HepG2 (cell line): ENCODE data around the gene KIAA1755. TPM values are rescaled to one million over a fixed set of nuclear protein-coding genes. Genes with fewer than 3 reads are reported as not detected.

Experiments used
- AHR ChIP-seq: IDR thresholded peaks from 2 replicates; pipeline ENCODE4 v1.6.1; 2018; ENCODE audit warnings: missing genetic modification reagents, missing compliant biosample characterization
- ZFP37 ChIP-seq: sonication (generic); formaldehyde crosslinking; IDR thresholded peaks from 2 replicates; pipeline ENCODE4 v1.4.0; 2020; ENCODE audit warnings: missing genetic modification reagents, borderline replicate concordance
- ZNF331 ChIP-seq: sonication (generic); formaldehyde crosslinking; IDR thresholded peaks from 2 replicates; pipeline ENCODE4 v1.4.0; 2020; ENCODE audit warnings: missing genetic modification reagents
- ZNF432 ChIP-seq: sonication (generic); formaldehyde crosslinking; IDR thresholded peaks from 2 replicates; pipeline ENCODE4 v1.5.0; 2020; ENCODE audit warnings: missing genetic modification reagents, mild to moderate bottlenecking, borderline replicate concordance
- ZNF629 ChIP-seq: sonication (generic); formaldehyde crosslinking; conservative IDR thresholded peaks from 2 replicates; pipeline ENCODE4 v1.5.0; 2020; ENCODE audit warnings: missing genetic modification reagents
- ZSCAN25 ChIP-seq: sonication (generic); formaldehyde crosslinking; IDR thresholded peaks from 2 replicates; pipeline ENCODE4 v1.8.0; 2022; ENCODE audit warnings: mild to moderate bottlenecking, missing genetic modification reagents
- polyA plus RNA-seq, 8 experiments: library from polyadenylated mRNA; depleted of rRNA in 3 of 8; stranded (reverse) in 7 of 8; unstranded in 1 of 8; fragments of >200 nt; fragmentation: Illumina TruSeq in 4 of 8; extraction: Trizol in 4 of 8; gene quantifications; 2 replicates each; pipeline versions ENCODE4 v1.2.1 to v1.2.3, GENCODE V29; 2011 to 2016; ENCODE audit warnings: low read depth in 4 of 8, missing spikeins in 1 of 8, mixed read lengths in 1 of 8; ENCODE audit not compliant: insufficient read depth in 1 of 8
- total RNA-seq, 5 experiments: library from RNA; depleted of rRNA; stranded (reverse); fragments of >200 nt; fragmentation: Illumina TruSeq; extraction: Trizol; gene quantifications; 2 replicates each; pipeline ENCODE4 v1.2.3, GENCODE V29; 2016; ENCODE audit warnings: low read depth in 1 of 5
- TF ChIP-seq, protein P1 (sequence below): sonication (generic); formaldehyde crosslinking; IDR thresholded peaks from 2 replicates; pipeline ENCODE4 v1.4.0; 2020; ENCODE audit warnings: missing genetic modification reagents, borderline replicate concordance
- TF ChIP-seq, protein P2 (sequence below): sonication (generic); formaldehyde crosslinking; IDR thresholded peaks from 2 replicates; pipeline ENCODE4 v1.4.0; 2020; ENCODE audit warnings: missing genetic modification reagents, borderline replicate concordance
- TF ChIP-seq, protein P3 (sequence below): sonication (generic); formaldehyde crosslinking; IDR thresholded peaks from 2 replicates; pipeline ENCODE4 v1.9.0; 2021; ENCODE audit warnings: mild to moderate bottlenecking, missing genetic modification reagents
- TF ChIP-seq, protein P4 (sequence below): sonication (generic); formaldehyde crosslinking; IDR thresholded peaks from 2 replicates; pipeline ENCODE4; 2020; ENCODE audit warnings: missing genetic modification reagents, mild to moderate bottlenecking, borderline replicate concordance

The KIAA1755 gene
- total and polyA plus RNA-seq, 2 of the 13 experiments (the other 11 are each of a cell fraction or from before 2014, with no cell fraction given), result 0.04 TPM; not detected in 1

DNA sequence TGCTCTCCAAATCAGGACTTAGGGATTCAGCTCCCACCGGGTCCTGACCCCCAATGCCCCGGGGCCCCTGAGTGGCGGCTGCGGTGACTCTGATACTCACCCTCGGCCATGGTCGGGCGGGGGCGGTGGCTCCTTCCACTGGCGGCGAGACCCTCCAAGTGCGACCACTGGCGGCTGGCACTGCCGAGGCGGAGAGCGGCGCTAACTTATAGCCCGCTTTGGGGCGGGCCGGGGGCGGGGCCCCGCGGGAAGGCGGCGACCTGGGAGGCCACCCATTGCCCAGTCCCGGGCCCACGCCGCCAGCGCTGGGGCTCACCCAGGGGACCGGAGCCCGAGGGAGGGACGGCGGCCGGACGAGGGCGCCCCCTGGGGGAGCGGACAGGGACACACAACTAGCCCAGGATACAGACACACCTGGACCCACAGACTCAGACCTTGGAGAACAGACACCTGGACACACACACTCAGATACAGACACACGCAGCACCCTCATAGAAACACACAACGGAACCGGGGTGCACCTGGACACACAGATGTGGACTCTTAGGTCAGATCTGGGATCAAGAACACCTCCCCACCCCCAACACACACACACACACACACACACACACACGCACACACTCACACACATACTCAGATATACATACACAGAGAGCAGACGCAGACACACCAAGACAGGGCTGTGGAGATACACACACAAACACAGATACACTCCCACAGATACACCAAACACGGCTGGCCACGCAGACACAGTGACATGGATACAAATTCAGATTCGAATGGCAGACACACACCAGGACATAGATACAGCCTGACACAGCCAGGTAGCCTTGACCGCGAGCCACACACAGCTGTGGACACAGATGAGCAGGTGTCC, 95.2 kb downstream of the KIAA1755 start, which contains the start of gene TGM2 (continued):
- TF ChIP-seq ZNF331 (CRISPR knock-in tag), result peak; percentile 85
- TF ChIP-seq, protein P1, sequence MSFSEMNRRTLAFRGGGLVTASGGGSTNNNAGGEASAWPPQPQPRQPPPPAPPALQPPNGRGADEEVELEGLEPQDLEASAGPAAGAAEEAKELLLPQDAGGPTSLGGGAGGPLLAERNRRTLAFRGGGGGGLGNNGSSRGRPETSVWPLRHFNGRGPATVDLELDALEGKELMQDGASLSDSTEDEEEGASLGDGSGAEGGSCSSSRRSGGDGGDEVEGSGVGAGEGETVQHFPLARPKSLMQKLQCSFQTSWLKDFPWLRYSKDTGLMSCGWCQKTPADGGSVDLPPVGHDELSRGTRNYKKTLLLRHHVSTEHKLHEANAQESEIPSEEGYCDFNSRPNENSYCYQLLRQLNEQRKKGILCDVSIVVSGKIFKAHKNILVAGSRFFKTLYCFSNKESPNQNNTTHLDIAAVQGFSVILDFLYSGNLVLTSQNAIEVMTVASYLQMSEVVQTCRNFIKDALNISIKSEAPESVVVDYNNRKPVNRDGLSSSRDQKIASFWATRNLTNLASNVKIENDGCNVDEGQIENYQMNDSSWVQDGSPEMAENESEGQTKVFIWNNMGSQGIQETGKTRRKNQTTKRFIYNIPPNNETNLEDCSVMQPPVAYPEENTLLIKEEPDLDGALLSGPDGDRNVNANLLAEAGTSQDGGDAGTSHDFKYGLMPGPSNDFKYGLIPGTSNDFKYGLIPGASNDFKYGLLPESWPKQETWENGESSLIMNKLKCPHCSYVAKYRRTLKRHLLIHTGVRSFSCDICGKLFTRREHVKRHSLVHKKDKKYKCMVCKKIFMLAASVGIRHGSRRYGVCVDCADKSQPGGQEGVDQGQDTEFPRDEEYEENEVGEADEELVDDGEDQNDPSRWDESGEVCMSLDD, result 0 out of 2 replicates have a peak, but pooled peaks have one; percentile 35
- TF ChIP-seq, protein P2, sequence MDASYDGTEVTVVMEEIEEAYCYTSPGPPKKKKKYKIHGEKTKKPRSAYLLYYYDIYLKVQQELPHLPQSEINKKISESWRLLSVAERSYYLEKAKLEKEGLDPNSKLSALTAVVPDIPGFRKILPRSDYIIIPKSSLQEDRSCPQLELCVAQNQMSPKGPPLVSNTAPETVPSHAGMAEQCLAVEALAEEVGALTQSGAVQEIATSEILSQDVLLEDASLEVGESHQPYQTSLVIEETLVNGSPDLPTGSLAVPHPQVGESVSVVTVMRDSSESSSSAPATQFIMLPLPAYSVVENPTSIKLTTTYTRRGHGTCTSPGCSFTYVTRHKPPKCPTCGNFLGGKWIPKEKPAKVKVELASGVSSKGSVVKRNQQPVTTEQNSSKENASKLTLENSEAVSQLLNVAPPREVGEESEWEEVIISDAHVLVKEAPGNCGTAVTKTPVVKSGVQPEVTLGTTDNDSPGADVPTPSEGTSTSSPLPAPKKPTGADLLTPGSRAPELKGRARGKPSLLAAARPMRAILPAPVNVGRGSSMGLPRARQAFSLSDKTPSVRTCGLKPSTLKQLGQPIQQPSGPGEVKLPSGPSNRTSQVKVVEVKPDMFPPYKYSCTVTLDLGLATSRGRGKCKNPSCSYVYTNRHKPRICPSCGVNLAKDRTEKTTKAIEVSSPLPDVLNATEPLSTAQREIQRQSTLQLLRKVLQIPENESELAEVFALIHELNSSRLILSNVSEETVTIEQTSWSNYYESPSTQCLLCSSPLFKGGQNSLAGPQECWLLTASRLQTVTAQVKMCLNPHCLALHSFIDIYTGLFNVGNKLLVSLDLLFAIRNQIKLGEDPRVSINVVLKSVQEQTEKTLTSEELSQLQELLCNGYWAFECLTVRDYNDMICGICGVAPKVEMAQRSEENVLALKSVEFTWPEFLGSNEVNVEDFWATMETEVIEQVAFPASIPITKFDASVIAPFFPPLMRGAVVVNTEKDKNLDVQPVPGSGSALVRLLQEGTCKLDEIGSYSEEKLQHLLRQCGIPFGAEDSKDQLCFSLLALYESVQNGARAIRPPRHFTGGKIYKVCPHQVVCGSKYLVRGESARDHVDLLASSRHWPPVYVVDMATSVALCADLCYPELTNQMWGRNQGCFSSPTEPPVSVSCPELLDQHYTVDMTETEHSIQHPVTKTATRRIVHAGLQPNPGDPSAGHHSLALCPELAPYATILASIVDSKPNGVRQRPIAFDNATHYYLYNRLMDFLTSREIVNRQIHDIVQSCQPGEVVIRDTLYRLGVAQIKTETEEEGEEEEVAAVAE, result no peak
- TF ChIP-seq AHR (CRISPR knock-in tag), result peak; percentile 60; the same call in 1 of the 2 replicates
- TF ChIP-seq, protein P3, sequence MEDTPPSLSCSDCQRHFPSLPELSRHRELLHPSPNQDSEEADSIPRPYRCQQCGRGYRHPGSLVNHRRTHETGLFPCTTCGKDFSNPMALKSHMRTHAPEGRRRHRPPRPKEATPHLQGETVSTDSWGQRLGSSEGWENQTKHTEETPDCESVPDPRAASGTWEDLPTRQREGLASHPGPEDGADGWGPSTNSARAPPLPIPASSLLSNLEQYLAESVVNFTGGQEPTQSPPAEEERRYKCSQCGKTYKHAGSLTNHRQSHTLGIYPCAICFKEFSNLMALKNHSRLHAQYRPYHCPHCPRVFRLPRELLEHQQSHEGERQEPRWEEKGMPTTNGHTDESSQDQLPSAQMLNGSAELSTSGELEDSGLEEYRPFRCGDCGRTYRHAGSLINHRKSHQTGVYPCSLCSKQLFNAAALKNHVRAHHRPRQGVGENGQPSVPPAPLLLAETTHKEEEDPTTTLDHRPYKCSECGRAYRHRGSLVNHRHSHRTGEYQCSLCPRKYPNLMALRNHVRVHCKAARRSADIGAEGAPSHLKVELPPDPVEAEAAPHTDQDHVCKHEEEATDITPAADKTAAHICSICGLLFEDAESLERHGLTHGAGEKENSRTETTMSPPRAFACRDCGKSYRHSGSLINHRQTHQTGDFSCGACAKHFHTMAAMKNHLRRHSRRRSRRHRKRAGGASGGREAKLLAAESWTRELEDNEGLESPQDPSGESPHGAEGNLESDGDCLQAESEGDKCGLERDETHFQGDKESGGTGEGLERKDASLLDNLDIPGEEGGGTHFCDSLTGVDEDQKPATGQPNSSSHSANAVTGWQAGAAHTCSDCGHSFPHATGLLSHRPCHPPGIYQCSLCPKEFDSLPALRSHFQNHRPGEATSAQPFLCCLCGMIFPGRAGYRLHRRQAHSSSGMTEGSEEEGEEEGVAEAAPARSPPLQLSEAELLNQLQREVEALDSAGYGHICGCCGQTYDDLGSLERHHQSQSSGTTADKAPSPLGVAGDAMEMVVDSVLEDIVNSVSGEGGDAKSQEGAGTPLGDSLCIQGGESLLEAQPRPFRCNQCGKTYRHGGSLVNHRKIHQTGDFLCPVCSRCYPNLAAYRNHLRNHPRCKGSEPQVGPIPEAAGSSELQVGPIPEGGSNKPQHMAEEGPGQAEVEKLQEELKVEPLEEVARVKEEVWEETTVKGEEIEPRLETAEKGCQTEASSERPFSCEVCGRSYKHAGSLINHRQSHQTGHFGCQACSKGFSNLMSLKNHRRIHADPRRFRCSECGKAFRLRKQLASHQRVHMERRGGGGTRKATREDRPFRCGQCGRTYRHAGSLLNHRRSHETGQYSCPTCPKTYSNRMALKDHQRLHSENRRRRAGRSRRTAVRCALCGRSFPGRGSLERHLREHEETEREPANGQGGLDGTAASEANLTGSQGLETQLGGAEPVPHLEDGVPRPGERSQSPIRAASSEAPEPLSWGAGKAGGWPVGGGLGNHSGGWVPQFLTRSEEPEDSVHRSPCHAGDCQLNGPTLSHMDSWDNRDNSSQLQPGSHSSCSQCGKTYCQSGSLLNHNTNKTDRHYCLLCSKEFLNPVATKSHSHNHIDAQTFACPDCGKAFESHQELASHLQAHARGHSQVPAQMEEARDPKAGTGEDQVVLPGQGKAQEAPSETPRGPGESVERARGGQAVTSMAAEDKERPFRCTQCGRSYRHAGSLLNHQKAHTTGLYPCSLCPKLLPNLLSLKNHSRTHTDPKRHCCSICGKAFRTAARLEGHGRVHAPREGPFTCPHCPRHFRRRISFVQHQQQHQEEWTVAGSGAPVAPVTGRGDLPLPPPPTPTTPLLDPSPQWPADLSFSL (CRISPR knock-in tag), result peak; percentile 96
- TF ChIP-seq ZNF629 (CRISPR knock-in tag), result peak; percentile 70; the same call in 1 of the 2 replicates
- 0 out of 2 replicates have a peak, but pooled peaks have one; percentile 28 for TF ChIP-seq ZFP37 (CRISPR knock-in tag)
- TF ChIP-seq ZSCAN25 (CRISPR knock-in tag), result peak; percentile 86; the same call in 1 of the 2 replicates
- no peak for TF ChIP-seq ZNF432
- TF ChIP-seq, protein P4, sequence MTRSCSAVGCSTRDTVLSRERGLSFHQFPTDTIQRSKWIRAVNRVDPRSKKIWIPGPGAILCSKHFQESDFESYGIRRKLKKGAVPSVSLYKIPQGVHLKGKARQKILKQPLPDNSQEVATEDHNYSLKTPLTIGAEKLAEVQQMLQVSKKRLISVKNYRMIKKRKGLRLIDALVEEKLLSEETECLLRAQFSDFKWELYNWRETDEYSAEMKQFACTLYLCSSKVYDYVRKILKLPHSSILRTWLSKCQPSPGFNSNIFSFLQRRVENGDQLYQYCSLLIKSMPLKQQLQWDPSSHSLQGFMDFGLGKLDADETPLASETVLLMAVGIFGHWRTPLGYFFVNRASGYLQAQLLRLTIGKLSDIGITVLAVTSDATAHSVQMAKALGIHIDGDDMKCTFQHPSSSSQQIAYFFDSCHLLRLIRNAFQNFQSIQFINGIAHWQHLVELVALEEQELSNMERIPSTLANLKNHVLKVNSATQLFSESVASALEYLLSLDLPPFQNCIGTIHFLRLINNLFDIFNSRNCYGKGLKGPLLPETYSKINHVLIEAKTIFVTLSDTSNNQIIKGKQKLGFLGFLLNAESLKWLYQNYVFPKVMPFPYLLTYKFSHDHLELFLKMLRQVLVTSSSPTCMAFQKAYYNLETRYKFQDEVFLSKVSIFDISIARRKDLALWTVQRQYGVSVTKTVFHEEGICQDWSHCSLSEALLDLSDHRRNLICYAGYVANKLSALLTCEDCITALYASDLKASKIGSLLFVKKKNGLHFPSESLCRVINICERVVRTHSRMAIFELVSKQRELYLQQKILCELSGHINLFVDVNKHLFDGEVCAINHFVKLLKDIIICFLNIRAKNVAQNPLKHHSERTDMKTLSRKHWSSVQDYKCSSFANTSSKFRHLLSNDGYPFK (CRISPR knock-in tag), result peak; percentile 36; the same call in 1 of the 2 replicates
